ENCODE data around the gene GPR108. TPM values are rescaled to one million over a fixed set of nuclear protein-coding genes. Genes with fewer than 3 reads are reported as not detected.

The GPR108 gene
- total RNA-seq, 1 experiment from 2014 or later = 53.6 TPM

- Histone ChIP-seq H3K4me1 (no peaks in the 10 kb centered on the region), H3K4me3 (ENCODE audit: low read depth, low read length) (no peak overlapping the region), H3K36me3 (ENCODE audit: control insufficient read depth, insufficient read depth, low read length) (no peaks in the 10 kb centered on the region), H3K27me3 (replicated peaks; ENCODE audit: control insufficient read depth, insufficient read depth, low read length) (no peaks in the 10 kb centered on the region), H3K9me3 (no peaks in the 10 kb centered on the region)
- Mint-ChIP-seq H3K4me3 (ENCODE audit: unreplicated experiment) (no peak overlapping the region), H3K36me3 (ENCODE audit: insufficient read depth, unreplicated experiment) (peaks cover 11% of the 10 kb centered on the region), H3K27ac (ENCODE audit: unreplicated experiment) (no peak overlapping the region), H3K4me1 (ENCODE audit: low read depth, unreplicated experiment) (peaks cover 5% of the 10 kb centered on the region), H3K27me3 (ENCODE audit: insufficient read depth, unreplicated experiment) (peaks cover 2% of the 10 kb centered on the region), H3K9me3 (ENCODE audit: unreplicated experiment) (peaks cover 15% of the 10 kb centered on the region)
- CTCF ChIA-PET = no interaction called here
- POLR2A ChIA-PET = no interaction called here
- DNase-seq = no peak
- BruUV-seq (replicated peaks) = no TSS peak
- no peak for TF ChIP-seq CTCF (IDR thresholded peaks at IDR 0.05; ENCODE audit: insufficient read depth in 1 of 2, low read depth in 1 of 2, low read length in 1 of 2, severe bottlenecking in 1 of 2, unreplicated experiment in 1 of 2)
- intact Hi-C loops (cut with micrococcal nuclease; ENCODE audit: unreplicated experiment) = no loop called here
Measured at GRCh38 chr19:6685482-6685881, 51.9 kb downstream of the GPR108 start.

GRCh38 chr19:6683971-6684370 lies 53.4 kb downstream of the GPR108 start:
- no peak overlapping the region for H3K27ac Mint-ChIP-seq (ENCODE audit: unreplicated experiment)
- no peak for DNase-seq
- H3K9me3 Mint-ChIP-seq (ENCODE audit: unreplicated experiment) = peaks cover 7% of the 10 kb centered on the region
- no peaks in the 10 kb centered on the region for H3K27me3 ChIP-seq (replicated peaks; ENCODE audit: control insufficient read depth, insufficient read depth, low read length)
- H3K4me3 ChIP-seq (ENCODE audit: low read depth, low read length) = no peak overlapping the region
- H3K4me1 ChIP-seq = no peaks in the 10 kb centered on the region
- POLR2A ChIA-PET = interaction anchor here (0.6 kb wide), 1 partner anchor 43 kb away, joined by 3 read pairs; no protein-coding TSS in a partner anchor
- no peak for TF ChIP-seq CTCF (IDR thresholded peaks at IDR 0.05; ENCODE audit: insufficient read depth in 1 of 2, low read depth in 1 of 2, low read length in 1 of 2, severe bottlenecking in 1 of 2, unreplicated experiment in 1 of 2)
- H3K36me3 ChIP-seq (ENCODE audit: control insufficient read depth, insufficient read depth, low read length) = no peaks in the 10 kb centered on the region
- peaks cover 6% of the 10 kb centered on the region for H3K36me3 Mint-ChIP-seq (ENCODE audit: insufficient read depth, unreplicated experiment)
- H3K4me1 Mint-ChIP-seq (ENCODE audit: low read depth, unreplicated experiment) = peaks cover 5% of the 10 kb centered on the region
- CTCF ChIA-PET = no interaction called here
- peaks cover 3% of the 10 kb centered on the region for H3K27me3 Mint-ChIP-seq (ENCODE audit: insufficient read depth, unreplicated experiment)
- intact Hi-C loops (cut with micrococcal nuclease; ENCODE audit: unreplicated experiment) = no loop called here
- H3K4me3 Mint-ChIP-seq (ENCODE audit: unreplicated experiment) = no peak overlapping the region
- H3K9me3 ChIP-seq = no peaks in the 10 kb centered on the region
- BruUV-seq (replicated peaks) = no TSS peak

DNA sequence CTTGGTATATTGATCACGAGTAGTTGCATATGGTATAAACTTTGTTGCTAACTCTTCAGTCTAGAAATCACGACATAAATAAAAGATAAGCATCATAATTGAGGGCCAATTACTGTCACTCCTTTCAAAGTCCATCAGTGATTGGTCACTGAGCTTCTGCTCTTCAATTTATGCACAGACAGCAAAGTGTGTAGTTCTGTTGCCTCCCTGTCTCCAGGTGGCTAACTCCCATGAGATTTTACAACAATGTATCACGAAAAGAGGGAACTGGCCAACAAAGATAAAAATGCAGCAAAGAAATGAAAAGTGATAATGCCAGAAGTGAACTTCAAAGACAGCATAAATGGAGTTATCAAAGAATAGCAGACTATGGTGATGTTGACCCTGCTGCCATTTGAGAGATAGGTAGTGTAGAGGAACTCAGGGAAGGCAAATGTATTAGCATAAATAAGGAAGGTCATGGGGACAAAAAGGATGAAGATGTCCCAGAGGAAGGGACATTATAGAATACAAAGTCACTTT lies 54.7 kb downstream of the GPR108 start:
- no peak overlapping the region for H3K27ac Mint-ChIP-seq (ENCODE audit: unreplicated experiment)
- no peak for DNase-seq
- no peaks in the 10 kb centered on the region for H3K9me3 ChIP-seq
- H3K36me3 ChIP-seq (ENCODE audit: control insufficient read depth, insufficient read depth, low read length) = no peaks in the 10 kb centered on the region
- no peaks in the 10 kb centered on the region for H3K4me1 Mint-ChIP-seq (ENCODE audit: low read depth, unreplicated experiment)
- no peaks in the 10 kb centered on the region for H3K27me3 ChIP-seq (replicated peaks; ENCODE audit: control insufficient read depth, insufficient read depth, low read length)
- intact Hi-C loops (cut with micrococcal nuclease; ENCODE audit: unreplicated experiment) = no loop called here
- no peaks in the 10 kb centered on the region for H3K4me1 ChIP-seq
- H3K4me3 ChIP-seq (ENCODE audit: low read depth, low read length) = no peak overlapping the region
- ChIA-PET CTCF (no interaction called here), POLR2A (no interaction called here)
- BruUV-seq (replicated peaks) = no TSS peak
- no peak overlapping the region for H3K4me3 Mint-ChIP-seq (ENCODE audit: unreplicated experiment)
- no peak for TF ChIP-seq CTCF (IDR thresholded peaks at IDR 0.05; ENCODE audit: insufficient read depth in 1 of 2, low read depth in 1 of 2, low read length in 1 of 2, severe bottlenecking in 1 of 2, unreplicated experiment in 1 of 2)
- H3K27me3 Mint-ChIP-seq (ENCODE audit: insufficient read depth, unreplicated experiment) = peaks cover 3% of the 10 kb centered on the region
- no peaks in the 10 kb centered on the region for H3K9me3 Mint-ChIP-seq (ENCODE audit: unreplicated experiment)
- no peaks in the 10 kb centered on the region for H3K36me3 Mint-ChIP-seq (ENCODE audit: insufficient read depth, unreplicated experiment)

All from Caco-2 (cell line).